LNCaP clone FGC (cell line): Measurements from ENCODE around the gene NRL.

Experiments
- DNase-seq: peaks from one replicate; pipeline ENCODE4 v3.0.0-alpha.2; 2011; ENCODE audit warnings: low read depth
- H3K4me3 ChIP-seq: 2 replicates; pipeline ENCODE4 v1.5.1; 2011; ENCODE audit warnings: mild to moderate bottlenecking, low read depth, low read length, control low read depth
- TF ChIP-seq, protein P1 (sequence below): IDR thresholded peaks from 2 replicates; pipeline ENCODE4 v1.5.1; 2012; ENCODE audit warnings: mild to moderate bottlenecking; ENCODE audit not compliant: control insufficient read depth, insufficient read depth; ENCODE audit errors: extremely low read depth

The NRL gene

DNA sequence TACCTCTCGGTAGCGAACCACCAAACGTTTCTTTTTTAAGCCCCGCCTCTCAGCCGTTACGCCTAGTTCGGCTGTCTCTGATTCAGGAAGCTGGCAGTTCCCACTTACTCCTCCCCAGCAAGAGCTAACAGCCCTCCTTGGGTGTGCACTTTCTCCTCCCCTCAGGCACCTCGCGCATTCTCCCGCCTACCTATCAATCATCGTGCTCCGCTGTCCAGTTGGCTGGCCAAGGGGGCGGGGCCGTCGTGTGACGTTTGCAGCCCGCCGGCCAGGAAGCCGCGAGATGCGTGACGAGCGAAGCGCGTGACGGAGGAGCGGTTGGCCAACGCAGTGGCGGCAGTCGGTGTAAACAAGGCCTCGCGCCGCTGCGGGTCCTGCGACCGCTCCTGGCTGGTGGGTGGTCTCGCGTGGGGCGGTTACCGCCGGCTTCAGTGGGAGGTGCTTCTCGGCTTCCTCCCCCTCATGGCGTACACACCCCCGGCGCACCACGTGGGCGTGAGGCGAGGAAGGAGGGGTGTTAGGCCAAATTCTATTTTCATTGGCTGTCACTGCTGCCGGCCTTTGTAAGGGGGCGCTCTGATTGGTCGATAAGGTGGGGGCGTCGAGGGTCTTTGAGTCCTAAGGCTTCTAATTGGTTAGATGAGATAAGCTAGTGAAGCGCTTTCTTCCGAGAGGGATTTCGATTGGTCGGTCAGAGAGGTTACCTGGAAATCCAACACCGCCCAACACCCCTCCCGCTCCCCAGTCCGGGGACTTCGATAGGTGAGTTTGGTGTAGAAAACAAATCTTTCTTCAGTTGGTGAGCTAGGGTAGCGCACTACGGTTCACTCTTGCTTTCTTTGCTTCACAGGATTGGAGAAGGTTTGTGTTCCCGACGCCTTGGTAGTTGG, at the start of gene NRL, which contains the start of gene DCAF11:
Gene NRL, minus strand, starts transcription at position 418 of the 890 bp plus-strand sequence. CDS start 32,101 bp downstream, outside the sequence.
Gene DCAF11, plus strand, starts transcription at position 246 of the 890 bp plus-strand sequence. CDS start 818 bp downstream, outside the sequence.
- peak; percentile 100 for DNase-seq
- TF ChIP-seq, protein P1, sequence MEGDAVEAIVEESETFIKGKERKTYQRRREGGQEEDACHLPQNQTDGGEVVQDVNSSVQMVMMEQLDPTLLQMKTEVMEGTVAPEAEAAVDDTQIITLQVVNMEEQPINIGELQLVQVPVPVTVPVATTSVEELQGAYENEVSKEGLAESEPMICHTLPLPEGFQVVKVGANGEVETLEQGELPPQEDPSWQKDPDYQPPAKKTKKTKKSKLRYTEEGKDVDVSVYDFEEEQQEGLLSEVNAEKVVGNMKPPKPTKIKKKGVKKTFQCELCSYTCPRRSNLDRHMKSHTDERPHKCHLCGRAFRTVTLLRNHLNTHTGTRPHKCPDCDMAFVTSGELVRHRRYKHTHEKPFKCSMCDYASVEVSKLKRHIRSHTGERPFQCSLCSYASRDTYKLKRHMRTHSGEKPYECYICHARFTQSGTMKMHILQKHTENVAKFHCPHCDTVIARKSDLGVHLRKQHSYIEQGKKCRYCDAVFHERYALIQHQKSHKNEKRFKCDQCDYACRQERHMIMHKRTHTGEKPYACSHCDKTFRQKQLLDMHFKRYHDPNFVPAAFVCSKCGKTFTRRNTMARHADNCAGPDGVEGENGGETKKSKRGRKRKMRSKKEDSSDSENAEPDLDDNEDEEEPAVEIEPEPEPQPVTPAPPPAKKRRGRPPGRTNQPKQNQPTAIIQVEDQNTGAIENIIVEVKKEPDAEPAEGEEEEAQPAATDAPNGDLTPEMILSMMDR = no peak
- H3K4me3 ChIP-seq = peak within 1 kb of the TSS; percentile 82

GRCh38 chr14:24162093-24162492, 47.3 kb upstream of the NRL start:
- DNase-seq = no peak
- H3K4me3 ChIP-seq = no peak overlapping the region
- TF ChIP-seq, protein P1 = no peak

GRCh38 chr14:24160850-24161804, 46.4 kb upstream of the NRL start, which contains the start of gene IRF9:
TSS of gene IRF9 (plus strand) at chr14:24161265. CDS start at chr14:24162145, 880 bp downstream.
- peak within 1 kb of the TSS; percentile 39 for H3K4me3 ChIP-seq
- TF ChIP-seq, protein P1 = peak; percentile 97
- peak; percentile 87 for DNase-seq

- TF ChIP-seq, protein P1 = no peak
- no peak for DNase-seq
- no peak overlapping the region for H3K4me3 ChIP-seq
Observed at GRCh38 chr14:24160499-24160849, 45.7 kb upstream of the NRL start.

DNA sequence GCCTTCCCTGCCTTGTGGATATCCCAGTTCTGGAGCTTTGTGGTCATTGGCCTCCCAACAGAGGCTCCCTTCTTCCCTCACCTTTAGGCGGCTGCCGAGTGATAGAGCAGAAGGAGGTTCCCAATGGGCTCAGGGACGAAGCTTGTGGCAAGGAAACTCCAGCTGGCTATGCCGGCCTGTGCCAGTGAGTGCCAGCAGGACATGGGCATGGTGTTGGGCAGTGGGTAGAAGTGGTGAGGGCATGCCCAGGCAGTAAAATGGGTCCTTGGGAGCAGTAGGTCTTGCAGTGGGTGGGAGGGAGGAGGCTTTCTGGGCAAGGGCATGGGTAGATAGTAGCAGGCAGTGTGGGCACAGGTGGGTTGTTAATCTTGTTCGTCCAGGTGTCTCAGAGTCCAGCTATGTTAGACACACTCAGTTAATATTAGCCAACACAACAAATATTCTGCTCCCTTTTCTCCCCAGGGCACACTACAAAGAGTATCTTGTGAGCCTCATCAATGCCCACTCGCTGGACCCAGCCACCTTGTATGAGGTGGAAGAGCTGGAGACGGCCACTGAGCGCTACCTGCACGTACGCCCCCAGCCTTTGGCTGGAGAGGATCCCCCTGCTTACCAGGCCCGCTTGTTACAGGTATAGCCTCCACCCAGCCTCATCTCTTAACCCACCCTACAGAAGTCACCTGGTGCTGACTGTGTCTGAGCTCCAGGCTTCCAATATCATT, 45.2 kb upstream of the NRL start:
- TF ChIP-seq, protein P1 = no peak
- no peak overlapping the region for H3K4me3 ChIP-seq
- no peak for DNase-seq

GRCh38 chr14:24157331-24157730, 42.6 kb upstream of the NRL start:
- DNase-seq = no peak
- TF ChIP-seq, protein P1 = no peak
- H3K4me3 ChIP-seq = no peak overlapping the region
